HepG2 (cell line): ENCODE data around the gene SPAG9. TPM values are rescaled to one million over a fixed set of nuclear protein-coding genes. Genes with fewer than 3 reads are reported as not detected.

Experiments used
- KDM5B ChIP-seq: sonication (generic); formaldehyde crosslinking; IDR thresholded peaks from 2 replicates; pipeline ENCODE4 v1.4.0; 2020; ENCODE audit warnings: missing genetic modification reagents, mild to moderate bottlenecking, borderline replicate concordance
- ZNF205 ChIP-seq: IDR thresholded peaks from 2 replicates; pipeline ENCODE4 v1.6.1; 2018; ENCODE audit warnings: missing biosample characterization, missing genetic modification reagents
- ZNF407 ChIP-seq: sonication (generic); formaldehyde crosslinking; IDR thresholded peaks from one replicate; pipeline ENCODE4 v1.5.1; 2020; ENCODE audit warnings: mild to moderate bottlenecking, missing genetic modification reagents; ENCODE audit errors: not compliant biosample characterization
- polyA plus RNA-seq, 8 experiments: library from polyadenylated mRNA; depleted of rRNA in 3 of 8; stranded (reverse) in 7 of 8; unstranded in 1 of 8; fragments of >200 nt; fragmentation: Illumina TruSeq in 4 of 8; extraction: Trizol in 4 of 8; gene quantifications; 2 replicates each; pipeline versions ENCODE4 v1.2.1 to v1.2.3, GENCODE V29; 2011 to 2016; ENCODE audit warnings: low read depth in 4 of 8, missing spikeins in 1 of 8, mixed read lengths in 1 of 8; ENCODE audit not compliant: insufficient read depth in 1 of 8
- total RNA-seq, 5 experiments: library from RNA; depleted of rRNA; stranded (reverse); fragments of >200 nt; fragmentation: Illumina TruSeq; extraction: Trizol; gene quantifications; 2 replicates each; pipeline ENCODE4 v1.2.3, GENCODE V29; 2016; ENCODE audit warnings: low read depth in 1 of 5
- TF ChIP-seq, protein P1 (sequence below), 2 experiments: fragments of 450-650 bp in 1 of 2; sonication (generic) in 1 of 2; formaldehyde crosslinking in 1 of 2; IDR thresholded peaks; 2 replicates each; pipeline versions ENCODE4 v1.6.1 to v1.8.0; 2016 to 2022; ENCODE audit warnings: antibody characterized with exemption in 1 of 2, mild to moderate bottlenecking in 1 of 2, missing genetic modification reagents in 1 of 2
- TF ChIP-seq, protein P2 (sequence below): sonication (generic); formaldehyde crosslinking; IDR thresholded peaks from 2 replicates; pipeline ENCODE4 v1.8.1; 2023; ENCODE audit warnings: missing genetic modification reagents, mild to moderate bottlenecking, borderline replicate concordance

SPAG9 gene
- total and polyA plus RNA-seq, 2 of the 13 experiments (the other 11 are each of a cell fraction or from before 2014, with no cell fraction given) = 43.2 to 78.6 TPM

- TF ChIP-seq, protein P1, sequence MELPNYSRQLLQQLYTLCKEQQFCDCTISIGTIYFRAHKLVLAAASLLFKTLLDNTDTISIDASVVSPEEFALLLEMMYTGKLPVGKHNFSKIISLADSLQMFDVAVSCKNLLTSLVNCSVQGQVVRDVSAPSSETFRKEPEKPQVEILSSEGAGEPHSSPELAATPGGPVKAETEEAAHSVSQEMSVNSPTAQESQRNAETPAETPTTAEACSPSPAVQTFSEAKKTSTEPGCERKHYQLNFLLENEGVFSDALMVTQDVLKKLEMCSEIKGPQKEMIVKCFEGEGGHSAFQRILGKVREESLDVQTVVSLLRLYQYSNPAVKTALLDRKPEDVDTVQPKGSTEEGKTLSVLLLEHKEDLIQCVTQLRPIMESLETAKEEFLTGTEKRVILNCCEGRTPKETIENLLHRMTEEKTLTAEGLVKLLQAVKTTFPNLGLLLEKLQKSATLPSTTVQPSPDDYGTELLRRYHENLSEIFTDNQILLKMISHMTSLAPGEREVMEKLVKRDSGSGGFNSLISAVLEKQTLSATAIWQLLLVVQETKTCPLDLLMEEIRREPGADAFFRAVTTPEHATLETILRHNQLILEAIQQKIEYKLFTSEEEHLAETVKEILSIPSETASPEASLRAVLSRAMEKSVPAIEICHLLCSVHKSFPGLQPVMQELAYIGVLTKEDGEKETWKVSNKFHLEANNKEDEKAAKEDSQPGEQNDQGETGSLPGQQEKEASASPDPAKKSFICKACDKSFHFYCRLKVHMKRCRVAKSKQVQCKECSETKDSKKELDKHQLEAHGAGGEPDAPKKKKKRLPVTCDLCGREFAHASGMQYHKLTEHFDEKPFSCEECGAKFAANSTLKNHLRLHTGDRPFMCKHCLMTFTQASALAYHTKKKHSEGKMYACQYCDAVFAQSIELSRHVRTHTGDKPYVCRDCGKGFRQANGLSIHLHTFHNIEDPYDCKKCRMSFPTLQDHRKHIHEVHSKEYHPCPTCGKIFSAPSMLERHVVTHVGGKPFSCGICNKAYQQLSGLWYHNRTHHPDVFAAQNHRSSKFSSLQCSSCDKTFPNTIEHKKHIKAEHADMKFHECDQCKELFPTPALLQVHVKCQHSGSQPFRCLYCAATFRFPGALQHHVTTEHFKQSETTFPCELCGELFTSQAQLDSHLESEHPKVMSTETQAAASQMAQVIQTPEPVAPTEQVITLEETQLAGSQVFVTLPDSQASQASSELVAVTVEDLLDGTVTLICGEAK (IDR thresholded peaks at IDR 0.05) = no peak
- TF ChIP-seq, protein P1 (CRISPR knock-in tag; IDR thresholded peaks at IDR 0.05) = 0 out of 2 replicates have a peak, but pooled peaks have one; percentile 22
- TF ChIP-seq ZNF407 (CRISPR knock-in tag) = peak; percentile 51
- TF ChIP-seq, protein P2, sequence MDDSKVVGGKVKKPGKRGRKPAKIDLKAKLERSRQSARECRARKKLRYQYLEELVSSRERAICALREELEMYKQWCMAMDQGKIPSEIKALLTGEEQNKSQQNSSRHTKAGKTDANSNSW (CRISPR knock-in tag) = no peak
- no peak for TF ChIP-seq ZNF205 (CRISPR knock-in tag)
- TF ChIP-seq KDM5B (CRISPR knock-in tag) = no peak
Observed at GRCh38 chr17:50935221-50935995, 185.3 kb downstream of the SPAG9 start (continued).
